HepG2 (cell line): Measurements from ENCODE around the gene USP36. TPM values are rescaled to one million over a fixed set of nuclear protein-coding genes. Genes with fewer than 3 reads are reported as not detected.

Experiments used
- ATAC-seq: fragments of 200-7000 bp; cut with Tn5 transposase; 3 replicates; pipeline ENCODE4 v1.9.1; 2020; ENCODE audit warnings: mild to moderate bottlenecking, moderate library complexity
- BruUV-seq: library from RNA; stranded (reverse); fragments of 400-500 nt; replicated peaks from 2 replicates; lab custom pipeline; 2021; lab: Mats Ljungman, UMichigan
- CTCF ChIA-PET: fragments of 300-600 bp; formaldehyde crosslinking; extraction: SDS; loops from one replicate; lab custom pipeline; 2021; ENCODE audit warnings: low total read pairs, inconsistent platforms, low intra/inter-chr PET ratio; lab: Yijun Ruan, JAX
- POLR2A ChIA-PET: fragments of 350-600 bp; sonication (Branson Sonifier 250); formaldehyde crosslinking; loops from one replicate; lab custom pipeline; 2020; ENCODE audit warnings: antibody characterized with exemption, inconsistent platforms; lab: Yijun Ruan, JAX
- DNase-seq: peaks from one replicate; pipeline ENCODE4 v3.0.0-alpha.2; 2015; ENCODE audit warnings: low spot score
- FAIRE-seq: peaks from 3 replicates; lab custom pipeline; 2011; peaks lifted over from hg19 to GRCh38; lab: Jason Lieb, UNC
- H2AFZ ChIP-seq: one replicate; pipeline ENCODE4 v1.6.1; 2011; ENCODE audit warnings: low read length, inconsistent platforms
- H3K27ac ChIP-seq: fragments of 300-600 bp; 3 replicates; pipeline ENCODE4 v1.8.0; 2011; ENCODE audit warnings: mixed run types, mild to moderate bottlenecking, mixed read lengths, low read length, inconsistent platforms; ENCODE audit not compliant: insufficient read depth; ENCODE audit errors: extremely low read length
- H3K27me3 ChIP-seq, 2 experiments: fragments of 200-600 bp in 1 of 2; 2 replicates in 1 of 2; 3 replicates in 1 of 2; pipeline versions ENCODE4 v1.6.0 to v1.8.0; 2011; ENCODE audit warnings: low read length in 2 of 2, mild to moderate bottlenecking in 2 of 2, moderate library complexity in 2 of 2, inconsistent platforms in 1 of 2; ENCODE audit not compliant: insufficient read depth in 2 of 2, control insufficient read depth in 1 of 2
- H3K36me3 ChIP-seq, 2 experiments: fragments of 200-600 bp in 1 of 2; replicated peaks in 1 of 2; 2 replicates in 1 of 2; 3 replicates in 1 of 2; pipeline versions ENCODE4 v1.5.1 to v1.8.0; 2011; ENCODE audit warnings: low read length in 2 of 2, inconsistent platforms in 1 of 2; ENCODE audit not compliant: insufficient read depth in 2 of 2, control insufficient read depth in 1 of 2
- H3K4me1 ChIP-seq: 2 replicates; pipeline ENCODE4 v1.5.1; 2012; ENCODE audit warnings: low read length, inconsistent platforms; ENCODE audit not compliant: insufficient read depth
- H3K4me2 ChIP-seq: 2 replicates; pipeline ENCODE4 v1.6.0; 2011; ENCODE audit warnings: low read depth, low read length, inconsistent platforms
- H3K4me3 ChIP-seq, 3 experiments: fragments of 200-600 bp in 1 of 3; sonication (generic), shearing (Covaris generic) in 1 of 3; replicated peaks in 1 of 3; 2 replicates each; pipeline ENCODE4 v1.5.1; 2011 to 2016; ENCODE audit warnings: low read length in 3 of 3, inconsistent platforms in 2 of 3, low read depth in 2 of 3, mild to moderate bottlenecking in 2 of 3, control low read depth in 1 of 3, mixed read lengths in 1 of 3; ENCODE audit not compliant: insufficient read depth in 1 of 3
- H3K79me2 ChIP-seq: one replicate; pipeline ENCODE4 v1.6.1; 2011; ENCODE audit warnings: low read length, inconsistent platforms; ENCODE audit not compliant: insufficient read depth
- H3K9ac ChIP-seq: 2 replicates; pipeline ENCODE4 v1.6.0; 2011; ENCODE audit warnings: mild to moderate bottlenecking, low read depth, low read length, inconsistent platforms; ENCODE audit not compliant: insufficient read depth
- H3K9me3 ChIP-seq: 2 replicates; pipeline ENCODE4 v1.5.1; 2012; ENCODE audit warnings: mild to moderate bottlenecking, low read length
- H4K20me1 ChIP-seq: 2 replicates; pipeline ENCODE4 v1.6.0; 2011; ENCODE audit warnings: inconsistent platforms, mild to moderate bottlenecking, low read length, moderate library complexity; ENCODE audit not compliant: insufficient read depth
- AGO2 ChIP-seq: fragments of 200-400 bp; formaldehyde crosslinking; optimal IDR thresholded peaks from 2 replicates; pipeline ENCODE3; 2017; ENCODE audit warnings: mild to moderate bottlenecking, low read depth, low read length, moderate library complexity
- ELK4 ChIP-seq: sonication (generic); formaldehyde crosslinking; IDR thresholded peaks from 2 replicates; pipeline ENCODE4 v1.9.0; 2021; ENCODE audit warnings: missing genetic modification reagents, borderline replicate concordance
- EZH2 ChIP-seq: conservative IDR thresholded peaks from 2 replicates; pipeline ENCODE4 v1.6.1; 2012; ENCODE audit warnings: mild to moderate bottlenecking, low read depth, low read length, moderate library complexity
- FOXA3 ChIP-seq: IDR thresholded peaks from 2 replicates; pipeline ENCODE4 v1.6.1; 2016; ENCODE audit warnings: missing genetic modification reagents, missing compliant biosample characterization
- HOXA7 ChIP-seq: sonication (generic); formaldehyde crosslinking; IDR thresholded peaks from 2 replicates; pipeline ENCODE4 v1.8.1; 2022; ENCODE audit warnings: mild to moderate bottlenecking, missing genetic modification reagents, moderate library complexity
- KLF6 ChIP-seq: IDR thresholded peaks from 2 replicates; pipeline ENCODE4 v1.8.0; 2016; ENCODE audit warnings: missing biosample characterization, missing genetic modification reagents
- POLR2AphosphoS2 ChIP-seq: IDR thresholded peaks from 2 replicates; pipeline ENCODE4 v1.6.1; 2011; ENCODE audit warnings: low read depth, low read length, improper control_type of control experiment
- RBM22 ChIP-seq: fragments of 200-400 bp; formaldehyde crosslinking; optimal IDR thresholded peaks from 2 replicates; pipeline ENCODE3; 2017; ENCODE audit warnings: mild to moderate bottlenecking, low read length, moderate library complexity
- ZNF362 ChIP-seq: sonication (generic); formaldehyde crosslinking; IDR thresholded peaks from 2 replicates; pipeline ENCODE4 v1.4.0; 2020; ENCODE audit warnings: missing genetic modification reagents, mild to moderate bottlenecking, borderline replicate concordance
- WGBS: methylation state at CpG from one replicate; pipeline ENCODE4 v1.1.6; 2017; ENCODE audit warnings: low lambda C conversion rate; 5-methylcytosine and 5-hydroxymethylcytosine counted together
- in situ Hi-C: cut with HindIII; loops from 2 replicates; pipeline ENCODE4 v1.10.0; 2017; ENCODE audit warnings: low pct_unique_long_range_greater_than_20kb; ENCODE audit not compliant: extremely low pct_ligation_motif_present
- intact Hi-C: fragments of 100-400 bp; cut with micrococcal nuclease; formaldehyde crosslinking; loops from one replicate; pipeline ENCODE4 v1.10.0; 2022; ENCODE audit not compliant: unreplicated experiment
- polyA plus RNA-seq, 8 experiments: library from polyadenylated mRNA; depleted of rRNA in 3 of 8; stranded (reverse) in 7 of 8; unstranded in 1 of 8; fragments of >200 nt; fragmentation: Illumina TruSeq in 4 of 8; extraction: Trizol in 4 of 8; gene quantifications; 2 replicates each; pipeline versions ENCODE4 v1.2.1 to v1.2.3, GENCODE V29; 2011 to 2016; ENCODE audit warnings: low read depth in 4 of 8, missing spikeins in 1 of 8, mixed read lengths in 1 of 8; ENCODE audit not compliant: insufficient read depth in 1 of 8
- total RNA-seq, 5 experiments: library from RNA; depleted of rRNA; stranded (reverse); fragments of >200 nt; fragmentation: Illumina TruSeq; extraction: Trizol; gene quantifications; 2 replicates each; pipeline ENCODE4 v1.2.3, GENCODE V29; 2016; ENCODE audit warnings: low read depth in 1 of 5

USP36 gene
- total and polyA plus RNA-seq, 2 of the 13 experiments (the other 11 are each of a cell fraction or from before 2014, with no cell fraction given) = 29.6 to 45.9 TPM

- peaks cover 66 to 88% of the 10 kb centered on the region in 2 experiments for H3K36me3 ChIP-seq
- H3K4me1 ChIP-seq = no peaks in the 10 kb centered on the region
- in situ Hi-C loops = no loop called here
- DNase-seq (no peak), FAIRE-seq (no peak), ATAC-seq (no peak)
- no TSS peak for BruUV-seq
- H2AFZ ChIP-seq = no peak overlapping the region
- ChIA-PET POLR2A (no interaction called here), CTCF (no interaction called here)
- intact Hi-C loops = no loop called here
- no peak overlapping the region for H3K9ac ChIP-seq
- no peak overlapping the region for H3K27ac ChIP-seq
- no peak overlapping the region for H3K4me3 ChIP-seq
- no peak overlapping the region for H3K4me2 ChIP-seq
- no peak for TF ChIP-seq HOXA7
- TF ChIP-seq RBM22 = peak; percentile 47
- no peak for TF ChIP-seq FOXA3 (CRISPR knock-in tag)
- H3K27me3 ChIP-seq = no peaks in the 10 kb centered on the region
- 98% methylated on average over 11 of the region's 11 CpGs for WGBS
- no peaks in the 10 kb centered on the region for H3K9me3 ChIP-seq
- no peaks in the 10 kb centered on the region for H3K79me2 ChIP-seq
- H4K20me1 ChIP-seq = no peaks in the 10 kb centered on the region
Observed at GRCh38 chr17:78804777-78805176, 35.8 kb downstream of the USP36 start.

GRCh38 chr17:78803186-78803845 lies 37.3 kb downstream of the USP36 start:
- intact Hi-C loops = no loop called here
- Histone ChIP-seq H3K4me3 (no peak overlapping the region), H3K27ac (no peak overlapping the region), H3K79me2 (no peaks in the 10 kb centered on the region), H3K27me3 (no peaks in the 10 kb centered on the region), H2AFZ (no peak overlapping the region), H3K4me1 (no peaks in the 10 kb centered on the region), H4K20me1 (no peaks in the 10 kb centered on the region), H3K9ac (no peak overlapping the region), H3K36me3 (peaks cover 72 to 87% of the 10 kb centered on the region in 2 experiments), H3K9me3 (no peaks in the 10 kb centered on the region), H3K4me2 (no peak overlapping the region)
- ChIA-PET CTCF (no interaction called here), POLR2A (no interaction called here)
- in situ Hi-C loops = no loop called here
- FAIRE-seq (no peak), DNase-seq (no peak), ATAC-seq (no peak)
- no TSS peak for BruUV-seq
- TF ChIP-seq ELK4 (CRISPR knock-in tag) (no peak), EZH2 (no peak), AGO2 (peak; percentile 77), ZNF362 (CRISPR knock-in tag) (no peak), KLF6 (CRISPR knock-in tag) (no peak), POLR2AphosphoS2 (0 out of 2 replicates have a peak, but pooled peaks have one; percentile 37)
- WGBS = 97% methylated on average over 21 of the region's 21 CpGs
